Peyer's patch (tissue), 4 donors: ENCODE results near the gene GHRL.

ENCODE experiments used
- CTCF ChIP-seq, 6 experiments: fragments of 450-650 bp in 4 of 6; fragments of 200-600 bp in 2 of 6; sonication (generic) in 1 of 6; IDR thresholded peaks; one replicate each; pipeline ENCODE4 v1.5.1; 2017 to 2019; ENCODE audit warnings: antibody characterized with exemption in 6 of 6, mild to moderate bottlenecking in 3 of 6, moderate library complexity in 1 of 6
- POLR2A ChIP-seq, 2 donors: fragments of 450-650 bp; IDR thresholded peaks; one replicate each; pipeline ENCODE4 v1.5.1; 2017; ENCODE audit warnings: antibody characterized with exemption in 2 of 2, mild to moderate bottlenecking in 2 of 2, moderate library complexity in 2 of 2

- TF ChIP-seq CTCF (IDR thresholded peaks at IDR 0.05), result no peak
- no peak for TF ChIP-seq POLR2A (IDR thresholded peaks at IDR 0.05)
These were observed 18.1 kb downstream of the GHRL start for GRCh38 chr3:10274601-10275000.
